ENCODE results near the gene DHX16. TPM values are rescaled to one million over a fixed set of nuclear protein-coding genes. Genes with fewer than 3 reads are reported as not detected.
"Not testable (repeated sequence)": the region's sequence is repeated elsewhere in the genome, so short reads cannot be mapped to it uniquely, and the experiment has no call there.

DHX16 gene
- total RNA-seq, 2 donors from 2014 or later, result 25.9 to 35.1 TPM

DNA sequence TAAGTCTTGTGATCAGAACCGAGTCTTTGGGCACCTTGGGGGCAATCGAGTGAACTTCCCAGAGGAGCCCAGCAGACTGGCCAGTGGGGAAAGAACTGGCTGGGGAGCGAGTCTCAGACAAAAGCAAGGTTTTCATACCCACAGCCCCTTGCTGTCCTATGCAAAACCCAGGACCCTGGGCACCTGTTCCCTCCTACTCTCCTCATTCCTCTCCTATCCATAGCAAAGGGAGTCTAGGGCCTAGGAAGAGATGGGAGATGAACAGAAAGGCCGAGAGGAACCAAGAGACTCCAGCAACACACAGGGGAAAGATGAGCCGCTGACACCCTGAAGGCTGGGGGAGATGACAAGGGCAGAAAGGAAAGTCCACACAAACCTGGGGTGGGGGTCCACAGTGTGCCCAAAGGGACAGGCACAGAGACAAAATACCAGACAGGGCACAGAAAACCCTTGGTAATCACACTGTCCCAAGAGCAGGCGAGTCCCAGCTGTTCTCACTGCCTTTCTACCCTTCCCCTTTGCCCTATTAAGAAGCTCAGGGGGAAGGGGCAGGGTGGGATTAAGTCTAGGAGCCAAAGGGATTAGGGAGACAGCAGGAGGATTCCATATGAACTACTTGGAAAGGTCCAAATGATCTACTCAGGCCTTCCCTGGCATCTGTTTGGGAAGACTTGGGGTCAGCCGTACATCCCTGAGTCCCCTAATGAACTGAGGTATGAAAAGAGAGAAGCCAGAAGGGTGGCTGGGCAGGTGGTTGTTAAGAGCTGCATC lies 7.1 kb upstream of the DHX16 start:
- Histone ChIP-seq H3K9ac (ENCODE audit: low read depth in 2 of 2, low read length in 2 of 2) (peak overlapping the region; percentile 40 to 48), H3K4me1 (peaks cover 4% of the 10 kb centered on the region), H3K9me3 (no peaks in the 10 kb centered on the region), H3K27ac (peak overlapping the region; percentile 84), H3K4me3 (peak overlapping the region; percentile 53), H3K27me3 (no peaks in the 10 kb centered on the region), H3K36me3 (peaks cover 6% of the 10 kb centered on the region)
- TF ChIP-seq, protein P1, sequence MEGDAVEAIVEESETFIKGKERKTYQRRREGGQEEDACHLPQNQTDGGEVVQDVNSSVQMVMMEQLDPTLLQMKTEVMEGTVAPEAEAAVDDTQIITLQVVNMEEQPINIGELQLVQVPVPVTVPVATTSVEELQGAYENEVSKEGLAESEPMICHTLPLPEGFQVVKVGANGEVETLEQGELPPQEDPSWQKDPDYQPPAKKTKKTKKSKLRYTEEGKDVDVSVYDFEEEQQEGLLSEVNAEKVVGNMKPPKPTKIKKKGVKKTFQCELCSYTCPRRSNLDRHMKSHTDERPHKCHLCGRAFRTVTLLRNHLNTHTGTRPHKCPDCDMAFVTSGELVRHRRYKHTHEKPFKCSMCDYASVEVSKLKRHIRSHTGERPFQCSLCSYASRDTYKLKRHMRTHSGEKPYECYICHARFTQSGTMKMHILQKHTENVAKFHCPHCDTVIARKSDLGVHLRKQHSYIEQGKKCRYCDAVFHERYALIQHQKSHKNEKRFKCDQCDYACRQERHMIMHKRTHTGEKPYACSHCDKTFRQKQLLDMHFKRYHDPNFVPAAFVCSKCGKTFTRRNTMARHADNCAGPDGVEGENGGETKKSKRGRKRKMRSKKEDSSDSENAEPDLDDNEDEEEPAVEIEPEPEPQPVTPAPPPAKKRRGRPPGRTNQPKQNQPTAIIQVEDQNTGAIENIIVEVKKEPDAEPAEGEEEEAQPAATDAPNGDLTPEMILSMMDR (IDR thresholded peaks at IDR 0.05), result no peak
- no peak for DNase-seq
- intact Hi-C loops (cut with DNase I), result loop anchor here (1.0 to 2.0 kb wide), 2 partner anchors 42 to 51 kb away; no protein-coding TSS in a partner anchor

DNA sequence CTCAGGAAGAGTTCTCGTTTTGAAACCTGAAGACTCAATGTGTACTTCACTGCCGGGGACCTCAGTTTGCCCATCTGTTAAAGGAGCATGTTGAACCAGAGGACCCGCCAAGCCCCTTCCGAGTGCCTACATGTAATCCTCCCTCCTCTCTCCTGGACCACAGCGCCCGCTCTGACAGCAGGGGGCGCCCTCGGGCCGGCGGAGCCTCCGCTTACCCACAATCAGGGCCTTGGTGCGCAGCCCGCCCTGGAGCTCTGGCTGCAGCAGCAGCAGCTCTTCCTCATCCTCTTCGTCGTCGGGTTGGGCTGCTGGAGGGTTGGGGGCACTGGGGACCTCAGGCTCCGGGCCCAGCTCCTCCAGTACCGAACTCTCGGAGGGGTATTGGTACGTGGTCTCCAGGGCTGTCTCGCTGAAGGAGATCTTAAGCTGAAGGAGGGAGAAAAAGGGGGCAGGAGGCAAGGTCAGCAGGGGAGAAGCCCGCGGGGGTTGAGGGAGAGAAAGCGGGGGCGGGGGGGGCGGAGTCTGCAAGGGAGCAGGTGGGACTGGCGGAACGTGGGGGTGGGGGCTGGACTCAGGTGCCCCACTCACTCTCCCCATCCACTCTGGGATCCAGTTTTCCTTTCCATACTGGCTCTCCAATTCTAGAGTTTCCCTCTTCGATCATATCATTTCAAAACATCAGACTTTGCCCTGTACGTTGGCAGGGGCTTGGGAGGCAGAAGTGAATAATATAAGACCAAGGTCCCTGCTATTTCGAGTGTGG lies 6.3 kb upstream of the DHX16 start:
- peak; percentile 91 for DNase-seq
- Histone ChIP-seq H3K4me1 (peaks cover 4% of the 10 kb centered on the region), H3K27me3 (no peaks in the 10 kb centered on the region), H3K36me3 (peaks cover 6% of the 10 kb centered on the region), H3K27ac (peak overlapping the region; percentile 84), H3K9me3 (no peaks in the 10 kb centered on the region), H3K9ac (ENCODE audit: low read depth in 2 of 2, low read length in 2 of 2) (peak overlapping the region; percentile 3 to 48), H3K4me3 (peak overlapping the region; percentile 53)
- TF ChIP-seq, protein P1 (IDR thresholded peaks at IDR 0.05), result peak; percentile 85
- intact Hi-C loops (cut with DNase I), result loop anchor here (1.0 to 2.0 kb wide), 2 partner anchors 43 to 52 kb away; no protein-coding TSS in a partner anchor

DNA sequence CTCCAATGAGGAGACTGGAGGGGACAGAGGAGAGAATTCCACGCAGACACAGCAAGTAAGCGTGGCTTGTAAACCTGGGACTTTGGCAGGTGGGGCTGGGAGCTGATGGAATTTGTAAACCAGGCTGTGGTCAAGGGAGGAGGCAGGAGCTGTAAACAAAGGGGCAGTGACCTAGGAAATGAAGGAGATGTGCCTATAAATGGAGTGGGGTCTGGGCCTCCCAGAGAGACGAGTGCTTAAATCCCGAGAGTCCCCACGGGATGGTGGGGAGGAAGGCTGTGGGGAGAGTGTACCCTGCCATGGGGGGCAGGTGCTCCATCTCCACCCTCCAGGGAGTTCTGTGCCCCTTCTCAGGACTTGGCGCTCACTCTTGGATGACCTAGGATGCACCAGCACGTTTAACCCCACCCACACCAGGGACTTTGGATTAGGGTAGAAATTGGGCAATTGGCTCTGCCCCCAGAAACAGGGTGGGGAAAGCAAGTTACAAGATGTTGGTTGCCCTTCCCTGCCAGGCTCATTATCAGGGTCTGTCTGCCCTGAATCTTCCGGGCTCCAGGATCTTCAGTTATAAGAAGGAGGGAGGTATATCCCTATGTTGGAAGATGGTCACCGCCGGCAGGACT lies 4.0 kb upstream of the DHX16 start:
- H3K4me1 ChIP-seq, result peaks cover 5% of the 10 kb centered on the region
- no peak for DNase-seq
- intact Hi-C loops (cut with DNase I), result no loop called here
- no peak overlapping the region for H3K9ac ChIP-seq (ENCODE audit: low read depth in 2 of 2, low read length in 2 of 2)
- H3K4me3 ChIP-seq, result no peak overlapping the region
- no peaks in the 10 kb centered on the region for H3K9me3 ChIP-seq
- H3K27ac ChIP-seq, result no peak overlapping the region
- no peaks in the 10 kb centered on the region for H3K27me3 ChIP-seq
- TF ChIP-seq, protein P1 (IDR thresholded peaks at IDR 0.05), result no peak
- peaks cover 6% of the 10 kb centered on the region for H3K36me3 ChIP-seq

DNA sequence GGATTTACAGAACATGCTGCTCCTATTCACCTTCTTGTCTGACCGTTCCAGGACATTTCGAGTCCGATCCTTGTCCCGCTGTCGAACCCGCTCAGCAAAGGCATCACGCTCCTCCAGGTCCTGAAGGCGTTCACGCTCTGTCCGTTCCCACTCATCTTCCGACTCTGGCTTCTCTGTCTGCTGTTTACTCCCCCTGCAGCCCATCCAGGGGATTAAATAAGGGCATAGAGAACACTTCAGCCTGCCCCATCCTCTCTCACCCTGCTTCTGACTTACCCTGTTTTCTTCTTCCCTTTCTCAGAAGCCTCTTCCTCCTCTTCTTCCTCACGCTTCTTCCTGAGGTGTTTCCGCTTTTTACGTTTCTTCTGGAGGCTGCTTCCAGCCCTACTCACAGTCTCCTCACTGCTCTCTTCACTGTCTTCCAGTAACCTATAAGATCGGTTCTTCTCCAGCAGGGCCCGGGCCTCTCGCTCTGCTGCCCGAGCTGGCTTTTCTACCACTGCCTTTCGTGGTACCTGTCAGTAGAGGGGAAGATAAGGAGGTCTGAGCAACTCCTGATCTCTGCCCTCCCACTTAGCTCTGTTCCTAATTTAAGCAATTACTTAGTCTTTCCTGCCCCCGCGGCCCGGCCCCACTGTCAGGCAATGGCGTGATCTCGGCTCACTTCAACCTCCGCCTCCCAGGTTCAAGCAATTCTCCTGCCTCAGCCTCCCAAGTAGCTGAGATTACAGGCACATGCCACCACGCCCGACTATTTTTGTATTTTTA lies 1.9 kb downstream of the DHX16 start:
- no peak for DNase-seq
- Histone ChIP-seq H3K36me3 (peaks cover 4% of the 10 kb centered on the region), H3K4me1 (peaks cover 9% of the 10 kb centered on the region), H3K27ac (no peak overlapping the region), H3K4me3 (no peak overlapping the region), H3K9ac (ENCODE audit: low read depth in 2 of 2, low read length in 2 of 2) (no peak overlapping the region), H3K27me3 (no peaks in the 10 kb centered on the region), H3K9me3 (no peaks in the 10 kb centered on the region)
- intact Hi-C loops (cut with DNase I), result loop anchor here (5.0 kb wide), 1 partner anchor 189 kb away; no protein-coding TSS in a partner anchor
- TF ChIP-seq, protein P1 (IDR thresholded peaks at IDR 0.05), result no peak

DNA sequence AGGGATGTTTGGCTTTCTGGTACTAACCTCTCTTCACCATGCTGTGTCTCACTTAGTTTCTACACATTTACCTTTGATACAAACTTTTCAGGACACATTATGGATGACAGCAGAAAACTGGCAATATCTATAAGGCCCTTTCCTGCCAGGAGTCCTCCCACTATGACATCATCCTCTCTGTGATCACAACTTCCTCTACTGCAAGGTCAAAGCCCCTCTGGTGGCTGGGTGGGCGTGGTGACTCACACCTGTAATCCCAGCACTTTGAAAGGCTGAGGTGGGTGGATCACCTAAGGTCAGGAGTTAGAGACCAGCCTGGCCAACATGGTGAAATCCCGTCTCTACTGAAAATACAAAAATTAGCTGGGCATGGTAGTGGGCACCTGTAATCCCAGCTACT lies 6.5 kb downstream of the DHX16 start:
- H3K4me3 ChIP-seq; H3K27ac ChIP-seq; intact Hi-C loops (cut with DNase I); H3K4me1 ChIP-seq; H3K9me3 ChIP-seq; DNase-seq; H3K27me3 ChIP-seq; H3K9ac ChIP-seq (ENCODE audit: low read depth in 2 of 2, low read length in 2 of 2): not testable (repeated sequence)
- peaks cover 23% of the 10 kb centered on the region for H3K36me3 ChIP-seq

Data from colonic mucosa (tissue), 4 donors.